ENCODE measurements around the gene DAZAP1.

DNA sequence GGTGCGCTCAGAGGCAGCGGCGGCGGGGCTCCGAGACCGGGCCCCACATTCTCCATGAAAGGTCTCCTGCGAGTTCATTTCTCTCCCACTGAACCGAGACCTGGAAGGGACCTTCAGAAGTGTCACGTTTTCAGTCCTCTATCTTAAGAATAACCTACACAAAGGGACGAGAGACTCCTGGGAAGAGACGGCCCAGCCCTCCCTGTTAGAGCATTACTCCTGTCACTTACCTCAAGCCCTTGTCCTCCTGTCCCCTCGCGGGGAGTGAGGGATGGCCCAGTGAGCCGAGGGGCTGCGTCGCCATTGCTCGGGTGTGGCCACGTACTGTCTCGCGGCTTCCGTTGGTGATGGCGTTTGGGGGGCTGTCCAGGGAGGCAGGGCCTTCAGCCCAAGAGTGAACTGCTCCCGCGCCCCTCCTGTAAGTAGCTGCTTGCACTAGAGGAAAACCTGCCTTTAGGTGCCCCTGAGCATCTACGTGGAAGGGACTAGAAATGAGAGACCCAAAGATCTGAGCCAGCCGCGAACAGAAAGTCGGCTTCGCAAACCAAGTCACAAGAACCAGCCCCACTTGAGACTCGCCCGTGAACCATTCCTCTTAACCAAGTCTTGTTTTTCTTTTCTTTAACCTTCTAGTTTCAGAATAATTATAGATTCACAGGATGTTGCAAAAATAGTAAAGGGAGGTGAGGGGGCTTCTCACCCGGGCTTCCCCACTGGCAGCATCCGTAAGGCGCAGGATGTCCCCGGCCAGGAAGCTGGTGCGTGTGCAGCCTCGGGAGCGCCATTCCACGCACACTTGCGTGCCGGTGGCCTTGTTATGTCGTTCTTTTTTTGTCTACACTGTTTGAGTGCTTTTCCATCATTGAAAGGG lies 44.8 kb upstream of the DAZAP1 start:
- TF ChIP-seq CTCF (IDR thresholded peaks at IDR 0.05 in 4 of 5, conservative IDR thresholded peaks at IDR 0.05 in 1 of 5) (no peak), POLR2A (IDR thresholded peaks at IDR 0.05) (no peak)

All from gastrocnemius medialis (tissue), 4 donors.